Fibroblast of lung (primary cell): ENCODE measurements around the gene PTTG2. TPM values are rescaled to one million over a fixed set of nuclear protein-coding genes. Genes with fewer than 3 reads are reported as not detected.

Experiments used
- DNase-seq, 2 donors: peaks; one replicate each; pipeline versions ENCODE4 v3.0.0 to v3.0.0-alpha.2; 2010; ENCODE audit warnings: low read depth in 2 of 2
- H2AFZ ChIP-seq: 2 replicates; pipeline ENCODE4 v1.5.1; 2012; ENCODE audit warnings: low read length, control low read depth, inconsistent platforms
- H3K27ac ChIP-seq: 2 replicates; pipeline ENCODE4 v1.5.1; 2011; ENCODE audit warnings: low read length, control low read depth; ENCODE audit not compliant: insufficient read depth
- H3K27me3 ChIP-seq: 2 replicates; pipeline ENCODE4 v1.5.1; 2011; ENCODE audit warnings: mild to moderate bottlenecking, low read length; ENCODE audit not compliant: control insufficient read depth, insufficient read depth
- H3K36me3 ChIP-seq: 2 replicates; pipeline ENCODE4 v1.5.1; 2011; ENCODE audit warnings: low read length; ENCODE audit not compliant: control insufficient read depth, insufficient read depth
- H3K4me1 ChIP-seq: 2 replicates; pipeline ENCODE4 v1.5.1; 2011; ENCODE audit warnings: low read length; ENCODE audit not compliant: control insufficient read depth, insufficient read depth; ENCODE audit errors: extremely low read depth
- H3K4me2 ChIP-seq: 2 replicates; pipeline ENCODE4 v1.5.1; 2011; ENCODE audit warnings: low read length, control low read depth; ENCODE audit not compliant: insufficient read depth; ENCODE audit errors: extremely low read depth
- H3K4me3 ChIP-seq, 4 experiments: fragments of 200-600 bp in 1 of 4; sonication (generic) in 1 of 4; replicated peaks in 1 of 4; 2 replicates each; pipeline ENCODE4 v1.5.1; 2011 to 2016; ENCODE audit warnings: low read length in 4 of 4, low read depth in 3 of 4, mild to moderate bottlenecking in 3 of 4, control low read depth in 2 of 4, inconsistent platforms in 1 of 4, mixed read lengths in 1 of 4; ENCODE audit not compliant: insufficient read depth in 1 of 4; ENCODE audit errors: control extremely low read depth in 1 of 4
- H3K79me2 ChIP-seq: 2 replicates; pipeline ENCODE4 v1.5.1; 2012; ENCODE audit warnings: mild to moderate bottlenecking, low read length, inconsistent platforms; ENCODE audit not compliant: control insufficient read depth, insufficient read depth
- H3K9ac ChIP-seq: 2 replicates; pipeline ENCODE4 v1.5.1; 2011; ENCODE audit warnings: mild to moderate bottlenecking, low read length, control low read depth; ENCODE audit not compliant: insufficient read depth
- H3K9me3 ChIP-seq: 2 replicates; pipeline ENCODE4 v1.5.1; 2012; ENCODE audit warnings: low read depth, low read length; ENCODE audit not compliant: control insufficient read depth, insufficient read depth
- H4K20me1 ChIP-seq: 2 replicates; pipeline ENCODE4 v1.5.1; 2011; ENCODE audit warnings: low read length; ENCODE audit not compliant: control insufficient read depth, insufficient read depth; ENCODE audit errors: extremely low read depth
- CTCF ChIP-seq, 2 donors: IDR thresholded peaks in 1 of 2; conservative IDR thresholded peaks in 1 of 2; 1 replicate in 1 of 2; 2 replicates in 1 of 2; pipeline ENCODE4 v1.5.1; 2011 to 2012; ENCODE audit warnings: low read length in 2 of 2, control low read depth in 1 of 2, inconsistent platforms in 1 of 2, low read depth in 1 of 2, mild to moderate bottlenecking in 1 of 2
- EZH2 ChIP-seq: IDR thresholded peaks from 2 replicates; pipeline ENCODE4 v1.5.1; 2012; ENCODE audit warnings: low read length, control low read depth, mild to moderate bottlenecking; ENCODE audit errors: missing control alignments
- polyA plus RNA-seq, 2 donors: library from polyadenylated mRNA; depleted of rRNA in 1 of 2; stranded (reverse) in 1 of 2; unstranded in 1 of 2; fragments of >200 nt; gene quantifications; 2 replicates each; pipeline ENCODE4 v1.2.1, GENCODE V29; 2011 to 2012; ENCODE audit warnings: missing spikeins in 1 of 2
- total RNA-seq: library from RNA; depleted of rRNA; stranded (reverse); fragments of >200 nt; gene quantifications from 2 replicates; pipeline ENCODE4 v1.2.1, GENCODE V29; 2014

The PTTG2 gene
- total and polyA plus RNA-seq, 2 donors (not counting 1 experiment from before 2014, with no cell fraction given): not detected

GRCh38 chr4:37948542-37948941, 11.7 kb upstream of the PTTG2 start:
- H4K20me1 ChIP-seq: no peaks in the 10 kb centered on the region
- no peak for DNase-seq
- H3K4me3 ChIP-seq: no peak overlapping the region
- TF ChIP-seq CTCF (conservative IDR thresholded peaks at IDR 0.05 in 1 of 2, IDR thresholded peaks at IDR 0.05 in 1 of 2; ENCODE audit: low read depth in 1 of 2, low read length in 2 of 2): no peak
- TF ChIP-seq EZH2: no peak
- no peaks in the 10 kb centered on the region for H3K36me3 ChIP-seq
- no peaks in the 10 kb centered on the region for H3K79me2 ChIP-seq
- H3K27me3 ChIP-seq: no peaks in the 10 kb centered on the region
- H3K4me2 ChIP-seq: no peak overlapping the region
- no peaks in the 10 kb centered on the region for H3K9me3 ChIP-seq
- no peak overlapping the region for H2AFZ ChIP-seq
- no peak overlapping the region for H3K9ac ChIP-seq
- H3K4me1 ChIP-seq: no peaks in the 10 kb centered on the region
- H3K27ac ChIP-seq: no peak overlapping the region

- DNase-seq: no peak
- no peaks in the 10 kb centered on the region for H3K9me3 ChIP-seq
- no peaks in the 10 kb centered on the region for H3K36me3 ChIP-seq
- H3K27me3 ChIP-seq: no peaks in the 10 kb centered on the region
- no peak overlapping the region for H3K4me3 ChIP-seq
- H4K20me1 ChIP-seq: no peaks in the 10 kb centered on the region
- no peak overlapping the region for H2AFZ ChIP-seq
- no peak overlapping the region for H3K9ac ChIP-seq
- no peak overlapping the region for H3K4me2 ChIP-seq
- no peaks in the 10 kb centered on the region for H3K79me2 ChIP-seq
- no peaks in the 10 kb centered on the region for H3K4me1 ChIP-seq
- H3K27ac ChIP-seq: no peak overlapping the region
- no peak for TF ChIP-seq CTCF (conservative IDR thresholded peaks at IDR 0.05 in 1 of 2, IDR thresholded peaks at IDR 0.05 in 1 of 2; ENCODE audit: low read depth in 1 of 2, low read length in 2 of 2)
- TF ChIP-seq EZH2: no peak
Observed at GRCh38 chr4:37949636-37950426, 10.4 kb upstream of the PTTG2 start.

- TF ChIP-seq EZH2 (no peak), CTCF (conservative IDR thresholded peaks at IDR 0.05 in 1 of 2, IDR thresholded peaks at IDR 0.05 in 1 of 2; ENCODE audit: low read depth in 1 of 2, low read length in 2 of 2) (no peak)
- H3K9ac ChIP-seq: no peak overlapping the region
- H3K9me3 ChIP-seq: no peaks in the 10 kb centered on the region
- H3K4me1 ChIP-seq: no peaks in the 10 kb centered on the region
- H2AFZ ChIP-seq: no peak overlapping the region
- no peak overlapping the region for H3K27ac ChIP-seq
- no peak overlapping the region for H3K4me2 ChIP-seq
- no peak overlapping the region for H3K4me3 ChIP-seq
- DNase-seq: no peak
- H4K20me1 ChIP-seq: no peaks in the 10 kb centered on the region
- no peaks in the 10 kb centered on the region for H3K79me2 ChIP-seq
- H3K36me3 ChIP-seq: no peaks in the 10 kb centered on the region
- H3K27me3 ChIP-seq: no peaks in the 10 kb centered on the region
Observed at GRCh38 chr4:37951461-37952352, 8.5 kb upstream of the PTTG2 start.
